Measurements from ENCODE around the gene CNTNAP5. TPM values are rescaled to one million over a fixed set of nuclear protein-coding genes. Genes with fewer than 3 reads are reported as not detected.

Gene CNTNAP5
- total and polyA plus RNA-seq, 4 experiments from 2014 or later = not detected

DNA sequence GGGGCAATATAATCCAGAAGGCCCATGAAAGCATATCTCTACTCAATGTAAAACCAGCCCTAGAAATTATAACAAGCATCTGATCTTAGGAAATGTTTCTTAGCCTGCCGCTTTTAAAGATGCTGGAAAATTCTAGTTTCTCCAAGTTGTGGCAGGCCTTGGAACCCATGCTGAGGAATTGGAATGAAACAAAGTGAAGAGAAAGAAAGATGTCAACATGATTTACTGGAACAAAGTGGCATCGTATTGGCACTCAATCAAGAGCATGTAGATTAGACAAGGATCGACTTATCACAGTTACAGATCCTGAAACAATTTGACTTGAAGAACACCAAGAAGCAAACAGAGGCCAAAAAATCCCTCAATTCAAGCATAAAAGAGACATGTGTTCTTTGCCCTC lies 28.7 kb downstream of the CNTNAP5 start:
- DNase-seq = no peak
- H3K27ac Mint-ChIP-seq = no peak overlapping the region
- H3K27me3 Mint-ChIP-seq = no peaks in the 10 kb centered on the region
- Histone ChIP-seq H3K4me3 (ENCODE audit: low read length in 2 of 2) (no peak overlapping the region), H3K27me3 (ENCODE audit: insufficient read depth, low read length) (no peaks in the 10 kb centered on the region), H3K36me3 (ENCODE audit: insufficient read depth, low read length) (no peaks in the 10 kb centered on the region), H3K4me1 (ENCODE audit: insufficient read depth, low read length) (no peaks in the 10 kb centered on the region), H3K9me3 (ENCODE audit: control insufficient read depth in 1 of 2, low read length in 2 of 2) (no peaks in the 10 kb centered on the region), H3K27ac (ENCODE audit: low read depth, low read length) (no peak overlapping the region)
- peaks cover 0 to 22% (median 5%) of the 10 kb centered on the region in 8 donors for H3K9me3 Mint-ChIP-seq
- intact Hi-C loops (cut with micrococcal nuclease) = no loop called here
- H3K36me3 Mint-ChIP-seq = no peaks in the 10 kb centered on the region
- no peaks in the 10 kb centered on the region for H3K4me1 Mint-ChIP-seq
- ChIA-PET CTCF (ENCODE audit: partially characterized antibody) (no interaction called here), POLR2A (ENCODE audit: partially characterized antibody) (no interaction called here)
- H3K4me3 Mint-ChIP-seq = no peak overlapping the region

DNA sequence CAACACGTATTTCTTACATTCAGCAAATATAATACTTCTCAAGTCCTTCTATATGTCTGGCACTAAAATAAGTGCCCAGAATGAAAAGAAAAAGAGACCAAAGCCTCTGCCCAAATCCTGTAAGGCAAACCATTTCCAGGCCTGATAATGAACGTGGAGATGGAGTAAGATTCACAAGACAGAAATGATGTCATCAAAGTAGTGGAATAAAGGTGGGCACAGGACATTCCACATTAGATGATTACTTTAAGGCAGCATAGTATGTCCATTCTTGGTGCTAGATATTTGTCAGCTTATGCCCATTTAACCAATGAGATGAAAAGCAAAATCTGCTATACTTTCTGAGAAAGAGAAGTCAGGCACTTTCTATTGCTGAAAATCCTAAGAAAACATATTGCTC lies 38.5 kb downstream of the CNTNAP5 start:
- no peaks in the 10 kb centered on the region for H3K27me3 Mint-ChIP-seq
- no peak overlapping the region for H3K4me3 Mint-ChIP-seq
- no peak for DNase-seq
- H3K9me3 Mint-ChIP-seq = peaks cover 0 to 19% (median 4%) of the 10 kb centered on the region in 8 donors
- ChIA-PET CTCF (ENCODE audit: partially characterized antibody) (no interaction called here), POLR2A (ENCODE audit: partially characterized antibody) (no interaction called here)
- no peaks in the 10 kb centered on the region for H3K4me1 Mint-ChIP-seq
- H3K36me3 Mint-ChIP-seq = no peaks in the 10 kb centered on the region
- intact Hi-C loops (cut with micrococcal nuclease) = no loop called here
- Histone ChIP-seq H3K36me3 (ENCODE audit: insufficient read depth, low read length) (no peaks in the 10 kb centered on the region), H3K9me3 (ENCODE audit: control insufficient read depth in 1 of 2, low read length in 2 of 2) (no peaks in the 10 kb centered on the region), H3K4me3 (ENCODE audit: low read length in 2 of 2) (no peak overlapping the region), H3K27me3 (ENCODE audit: insufficient read depth, low read length) (no peaks in the 10 kb centered on the region), H3K27ac (ENCODE audit: low read depth, low read length) (no peak overlapping the region), H3K4me1 (ENCODE audit: insufficient read depth, low read length) (no peaks in the 10 kb centered on the region)
- no peak overlapping the region for H3K27ac Mint-ChIP-seq

DNA sequence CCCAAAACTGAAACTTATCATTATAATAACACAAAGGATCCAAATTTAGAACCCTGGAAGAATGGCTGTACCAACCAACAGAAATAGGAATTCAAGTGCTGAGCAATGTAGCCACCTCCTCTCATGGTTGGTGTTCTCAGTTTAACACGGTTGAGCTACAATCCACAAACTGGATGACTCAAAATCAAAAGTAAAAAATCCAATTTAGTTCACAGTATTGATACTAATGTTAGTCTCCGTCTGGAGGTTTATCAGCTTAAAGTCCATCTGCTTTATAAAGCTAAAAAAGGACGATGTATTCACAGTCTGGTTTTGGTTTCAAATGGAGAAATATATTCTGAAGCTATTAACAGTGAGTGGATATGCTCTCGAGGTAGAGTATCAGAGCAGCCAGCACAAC lies 40.5 kb downstream of the CNTNAP5 start:
- no peaks in the 10 kb centered on the region for H3K27me3 ChIP-seq (ENCODE audit: insufficient read depth, low read length)
- H3K36me3 ChIP-seq (ENCODE audit: insufficient read depth, low read length) = no peaks in the 10 kb centered on the region
- H3K4me1 ChIP-seq (ENCODE audit: insufficient read depth, low read length) = no peaks in the 10 kb centered on the region
- no peaks in the 10 kb centered on the region for H3K9me3 ChIP-seq (ENCODE audit: control insufficient read depth in 1 of 2, low read length in 2 of 2)
- H3K27ac Mint-ChIP-seq = no peak overlapping the region
- no peaks in the 10 kb centered on the region for H3K4me1 Mint-ChIP-seq
- ChIA-PET CTCF (ENCODE audit: partially characterized antibody) (no interaction called here), POLR2A (ENCODE audit: partially characterized antibody) (no interaction called here)
- H3K27me3 Mint-ChIP-seq = no peaks in the 10 kb centered on the region
- H3K9me3 Mint-ChIP-seq = peaks cover 0 to 17% (median 7%) of the 10 kb centered on the region in 8 donors
- no peak overlapping the region for H3K27ac ChIP-seq (ENCODE audit: low read depth, low read length)
- no peak overlapping the region for H3K4me3 ChIP-seq (ENCODE audit: low read length in 2 of 2)
- H3K4me3 Mint-ChIP-seq = no peak overlapping the region
- intact Hi-C loops (cut with micrococcal nuclease) = no loop called here
- no peak for DNase-seq
- H3K36me3 Mint-ChIP-seq = no peaks in the 10 kb centered on the region

DNA sequence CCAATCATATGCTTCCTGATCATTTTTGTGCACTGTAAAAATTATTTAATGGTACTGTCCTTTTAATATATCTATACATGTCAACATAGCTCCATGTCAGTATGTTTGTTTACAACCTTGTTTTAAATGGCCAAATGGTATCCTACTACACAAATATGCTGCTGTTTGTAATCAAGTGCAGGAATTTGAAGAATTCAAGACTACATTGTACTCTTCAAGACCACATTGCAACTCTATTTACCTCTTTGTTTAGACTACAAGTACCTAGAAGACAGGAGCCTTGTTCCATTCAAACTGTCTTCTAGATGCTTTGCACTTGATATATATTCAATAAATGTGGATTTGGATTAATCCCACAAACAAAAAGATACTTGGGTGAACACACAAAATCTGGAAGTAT lies 41.7 kb downstream of the CNTNAP5 start:
- H3K27me3 ChIP-seq (ENCODE audit: insufficient read depth, low read length) = no peaks in the 10 kb centered on the region
- Mint-ChIP-seq H3K4me3 (no peak overlapping the region), H3K27me3 (no peaks in the 10 kb centered on the region), H3K4me1 (no peaks in the 10 kb centered on the region), H3K27ac (no peak overlapping the region), H3K36me3 (no peaks in the 10 kb centered on the region), H3K9me3 (peaks cover 0 to 17% (median 6%) of the 10 kb centered on the region in 8 donors)
- CTCF ChIA-PET (ENCODE audit: partially characterized antibody) = no interaction called here
- no peak overlapping the region for H3K4me3 ChIP-seq (ENCODE audit: low read length in 2 of 2)
- no peak for DNase-seq
- H3K27ac ChIP-seq (ENCODE audit: low read depth, low read length) = no peak overlapping the region
- intact Hi-C loops (cut with micrococcal nuclease) = no loop called here
- H3K36me3 ChIP-seq (ENCODE audit: insufficient read depth, low read length) = no peaks in the 10 kb centered on the region
- POLR2A ChIA-PET (ENCODE audit: partially characterized antibody) = no interaction called here
- no peaks in the 10 kb centered on the region for H3K9me3 ChIP-seq (ENCODE audit: control insufficient read depth in 1 of 2, low read length in 2 of 2)
- no peaks in the 10 kb centered on the region for H3K4me1 ChIP-seq (ENCODE audit: insufficient read depth, low read length)

DNA sequence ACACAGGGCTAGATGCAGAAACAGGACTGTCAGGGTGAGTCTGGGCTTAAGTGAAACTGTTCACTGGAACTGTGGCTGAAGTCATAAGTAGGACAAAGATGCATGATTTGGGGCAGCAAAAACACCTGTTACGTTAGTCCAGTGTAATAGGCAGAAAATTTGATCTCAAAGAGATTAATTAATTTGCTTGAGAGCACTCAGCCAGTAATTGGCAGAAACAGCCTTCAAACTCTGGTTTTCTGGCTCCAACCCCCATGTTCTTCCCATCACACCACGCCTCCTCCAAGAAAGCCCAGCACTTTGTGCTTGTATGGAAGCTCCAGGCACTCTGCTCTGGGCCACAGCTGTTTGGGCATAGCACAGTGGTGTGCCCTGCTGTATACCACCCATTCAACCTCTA lies 54.0 kb downstream of the CNTNAP5 start:
- intact Hi-C loops (cut with micrococcal nuclease) = no loop called here
- H3K36me3 Mint-ChIP-seq = no peaks in the 10 kb centered on the region
- H3K4me1 Mint-ChIP-seq = no peaks in the 10 kb centered on the region
- ChIA-PET CTCF (ENCODE audit: partially characterized antibody) (no interaction called here), POLR2A (ENCODE audit: partially characterized antibody) (no interaction called here)
- H3K9me3 Mint-ChIP-seq = peaks cover 0 to 7% (median 0%) of the 10 kb centered on the region in 8 donors
- Histone ChIP-seq H3K27ac (ENCODE audit: low read depth, low read length) (no peak overlapping the region), H3K4me1 (ENCODE audit: insufficient read depth, low read length) (no peaks in the 10 kb centered on the region), H3K9me3 (ENCODE audit: control insufficient read depth in 1 of 2, low read length in 2 of 2) (no peaks in the 10 kb centered on the region), H3K4me3 (ENCODE audit: low read length in 2 of 2) (no peak overlapping the region), H3K27me3 (ENCODE audit: insufficient read depth, low read length) (no peaks in the 10 kb centered on the region), H3K36me3 (ENCODE audit: insufficient read depth, low read length) (no peaks in the 10 kb centered on the region)
- DNase-seq = no peak
- H3K27ac Mint-ChIP-seq = no peak overlapping the region
- no peak overlapping the region for H3K4me3 Mint-ChIP-seq
- H3K27me3 Mint-ChIP-seq = no peaks in the 10 kb centered on the region

DNA sequence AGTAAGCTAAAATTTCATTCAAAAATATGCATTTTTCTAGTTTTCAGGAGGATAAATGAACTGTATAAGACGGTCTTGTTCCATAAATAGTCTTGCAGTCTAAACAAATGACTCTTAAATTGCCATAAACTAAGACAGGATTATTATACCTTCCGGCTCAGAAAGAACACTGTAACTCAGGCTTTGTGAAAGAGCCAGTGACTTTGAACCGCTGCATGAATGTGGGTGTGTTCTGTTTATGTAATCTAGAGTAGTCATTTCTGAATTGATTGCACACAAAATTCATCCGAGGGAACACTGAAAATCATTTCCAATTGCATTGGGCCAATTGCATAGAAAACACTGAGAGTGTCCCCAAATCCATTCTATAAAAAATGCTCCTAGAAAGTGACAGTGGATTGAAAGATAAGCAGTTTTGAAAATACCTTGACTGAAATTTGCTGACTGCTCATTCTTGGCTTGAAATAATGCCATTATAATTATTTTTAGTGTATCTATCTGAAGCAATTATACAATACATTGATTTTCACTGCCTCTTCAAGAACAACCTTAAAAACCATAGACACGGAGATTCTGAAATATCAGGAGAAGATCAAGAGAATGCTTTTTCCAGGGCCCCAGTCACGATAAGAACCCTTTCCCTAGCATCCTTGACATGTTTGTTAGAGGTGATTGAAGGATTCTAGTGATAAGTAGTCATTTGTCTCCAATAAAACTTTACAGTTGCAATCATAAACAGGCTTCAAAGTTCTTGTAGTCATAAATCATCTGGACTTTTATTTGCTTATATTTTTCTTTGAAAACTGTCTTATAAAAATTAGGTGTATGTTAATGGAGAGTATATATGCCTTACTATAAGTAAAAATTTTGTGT lies 55.4 kb downstream of the CNTNAP5 start:
- intact Hi-C loops (cut with micrococcal nuclease) = no loop called here
- Mint-ChIP-seq H3K27ac (no peak overlapping the region), H3K9me3 (peaks cover 0 to 12% (median 4%) of the 10 kb centered on the region in 8 donors), H3K36me3 (no peaks in the 10 kb centered on the region), H3K27me3 (no peaks in the 10 kb centered on the region), H3K4me3 (no peak overlapping the region), H3K4me1 (no peaks in the 10 kb centered on the region)
- Histone ChIP-seq H3K9me3 (ENCODE audit: control insufficient read depth in 1 of 2, low read length in 2 of 2) (no peaks in the 10 kb centered on the region), H3K4me3 (ENCODE audit: low read length in 2 of 2) (no peak overlapping the region), H3K27me3 (ENCODE audit: insufficient read depth, low read length) (no peaks in the 10 kb centered on the region), H3K27ac (ENCODE audit: low read depth, low read length) (no peak overlapping the region), H3K36me3 (ENCODE audit: insufficient read depth, low read length) (no peaks in the 10 kb centered on the region), H3K4me1 (ENCODE audit: insufficient read depth, low read length) (no peaks in the 10 kb centered on the region)
- DNase-seq = no peak
- ChIA-PET POLR2A (ENCODE audit: partially characterized antibody) (no interaction called here), CTCF (ENCODE audit: partially characterized antibody) (no interaction called here)

DNA sequence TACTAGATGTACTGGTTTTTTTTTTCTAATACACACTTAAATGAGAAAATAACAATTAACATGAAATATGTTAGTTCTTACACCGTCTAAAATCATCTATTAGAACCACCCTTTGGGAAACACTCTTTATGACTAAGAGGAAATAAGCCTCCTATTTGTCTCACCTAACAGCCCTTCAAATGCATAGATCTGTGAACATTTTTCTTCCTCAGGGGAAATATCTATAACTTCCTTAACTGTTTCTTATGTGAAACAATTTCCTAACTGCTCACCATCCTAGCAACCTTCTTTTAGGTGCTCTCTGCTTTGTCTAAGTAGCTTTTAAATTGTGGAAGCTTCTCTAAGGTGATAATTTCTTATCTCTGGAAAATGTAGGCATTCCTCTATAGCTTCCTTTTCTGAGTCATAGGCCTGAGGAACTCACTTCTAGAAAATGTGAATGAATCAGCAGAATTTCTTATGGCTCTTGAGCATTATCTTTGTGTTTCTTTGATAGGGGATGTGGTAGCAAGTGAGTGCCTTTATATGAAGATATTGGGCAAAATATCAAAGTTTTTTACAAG lies 56.1 kb downstream of the CNTNAP5 start:
- no peak for DNase-seq
- Mint-ChIP-seq H3K36me3 (no peaks in the 10 kb centered on the region), H3K9me3 (peaks cover 0 to 15% (median 6%) of the 10 kb centered on the region in 8 donors), H3K4me3 (no peak overlapping the region), H3K27ac (no peak overlapping the region), H3K4me1 (no peaks in the 10 kb centered on the region), H3K27me3 (no peaks in the 10 kb centered on the region)
- Histone ChIP-seq H3K4me3 (ENCODE audit: low read length in 2 of 2) (no peak overlapping the region), H3K4me1 (ENCODE audit: insufficient read depth, low read length) (no peaks in the 10 kb centered on the region), H3K27ac (ENCODE audit: low read depth, low read length) (no peak overlapping the region), H3K27me3 (ENCODE audit: insufficient read depth, low read length) (no peaks in the 10 kb centered on the region), H3K9me3 (ENCODE audit: control insufficient read depth in 1 of 2, low read length in 2 of 2) (no peaks in the 10 kb centered on the region), H3K36me3 (ENCODE audit: insufficient read depth, low read length) (no peaks in the 10 kb centered on the region)
- CTCF ChIA-PET (ENCODE audit: partially characterized antibody) = no interaction called here
- intact Hi-C loops (cut with micrococcal nuclease) = no loop called here
- POLR2A ChIA-PET (ENCODE audit: partially characterized antibody) = no interaction called here
